Lower lobe of right lung (tissue), 2 donors: Measurements from ENCODE around the gene CHI3L1. TPM values are rescaled to one million over a fixed set of nuclear protein-coding genes. Genes with fewer than 3 reads are reported as not detected.

ENCODE experiments used
- ATAC-seq, 2 donors: fragments of 200-7000 bp; cut with Tn5 transposase; one replicate each; pipeline ENCODE4 v1.9.1; 2020 to 2022; ENCODE audit warnings: mild to moderate bottlenecking in 2 of 2, moderate library complexity in 2 of 2
- DNase-seq: peaks from one replicate; pipeline ENCODE4 v3.0.0-alpha.2; 2020
- H3K27ac ChIP-seq: fragments of 200-600 bp; one replicate; pipeline ENCODE4 v1.8.0; 2022
- H3K27me3 ChIP-seq: fragments of 200-600 bp; one replicate; pipeline ENCODE4 v1.8.0; 2022; ENCODE audit warnings: low read depth
- H3K36me3 ChIP-seq: fragments of 200-600 bp; one replicate; pipeline ENCODE4 v1.8.0; 2022; ENCODE audit warnings: mild to moderate bottlenecking
- H3K4me1 ChIP-seq: fragments of 200-600 bp; one replicate; pipeline ENCODE4 v1.8.0; 2022
- H3K4me3 ChIP-seq: fragments of 200-600 bp; one replicate; pipeline ENCODE4 v1.8.0; 2022; ENCODE audit warnings: mild to moderate bottlenecking
- H3K9me3 ChIP-seq: fragments of 200-600 bp; one replicate; pipeline ENCODE4 v1.8.0; 2022
- CTCF ChIP-seq: fragments of 200-600 bp; IDR thresholded peaks from one replicate; pipeline ENCODE4 v1.8.0; 2022; ENCODE audit warnings: antibody characterized with exemption, mild to moderate bottlenecking
- intact Hi-C: fragments of 100-400 bp; cut with DNase I; formaldehyde crosslinking; loops from one replicate; pipeline ENCODE4 v1.11.0; 2022
- total RNA-seq: library from RNA; stranded (reverse); fragmentation: NEBNext Ultra II Directional; extraction: Animal tissue kit (Norgen Biotek cat#: 25700); gene quantifications from one replicate; pipeline ENCODE4 v1.2.1, GENCODE V29; 2021
- donor health status: DM: no; HTN: yes; CAD: no; lungs with severe emphysema.

The CHI3L1 gene
- total RNA-seq, 1 donor from 2014 or later: 22.2 TPM

GRCh38 chr1:203170625-203171330 is 15.7 kb downstream of the CHI3L1 start:
- intact Hi-C loops: no loop called here
- no peaks in the 10 kb centered on the region for H3K36me3 ChIP-seq
- no peaks in the 10 kb centered on the region for H3K9me3 ChIP-seq
- peaks cover 6% of the 10 kb centered on the region for H3K4me1 ChIP-seq
- no peaks in the 10 kb centered on the region for H3K27me3 ChIP-seq
- ATAC-seq (no peak), DNase-seq (no peak)
- no peak overlapping the region for H3K4me3 ChIP-seq
- no peak overlapping the region for H3K27ac ChIP-seq
- TF ChIP-seq CTCF: no peak

GRCh38 chr1:203169770-203170520 is 16.6 kb downstream of the CHI3L1 start:
- intact Hi-C loops: no loop called here
- no peaks in the 10 kb centered on the region for H3K9me3 ChIP-seq
- ATAC-seq (no peak), DNase-seq (no peak)
- H3K27ac ChIP-seq: no peak overlapping the region
- H3K27me3 ChIP-seq: no peaks in the 10 kb centered on the region
- no peaks in the 10 kb centered on the region for H3K36me3 ChIP-seq
- H3K4me3 ChIP-seq: no peak overlapping the region
- H3K4me1 ChIP-seq: no peaks in the 10 kb centered on the region
- no peak for TF ChIP-seq CTCF

DNA sequence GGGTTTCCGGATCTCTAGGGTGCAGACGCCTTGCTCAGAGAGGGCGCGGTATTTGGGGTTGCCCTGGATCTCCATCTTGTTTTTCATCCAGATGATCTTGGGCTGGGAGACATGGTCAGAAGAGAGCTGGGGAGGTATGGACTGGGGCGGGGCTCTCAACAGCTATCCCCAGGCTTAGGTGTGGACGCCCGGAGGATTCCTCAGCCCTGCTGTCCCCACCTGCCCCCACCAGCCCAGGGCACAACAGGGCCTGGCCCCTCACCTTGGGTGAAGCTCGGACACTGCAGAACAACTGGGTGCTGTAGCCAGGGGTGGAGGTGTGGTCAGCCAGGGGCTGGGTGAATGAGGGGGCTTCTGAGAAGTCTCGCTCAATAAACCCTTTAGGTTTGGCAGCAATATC is 17.5 kb downstream of the CHI3L1 start:
- H3K27ac ChIP-seq: no peak overlapping the region
- H3K36me3 ChIP-seq: no peaks in the 10 kb centered on the region
- DNase-seq: no peak
- H3K4me1 ChIP-seq: no peaks in the 10 kb centered on the region
- no peak overlapping the region for H3K4me3 ChIP-seq
- no peak for ATAC-seq
- no peaks in the 10 kb centered on the region for H3K9me3 ChIP-seq
- intact Hi-C loops: no loop called here
- H3K27me3 ChIP-seq: no peaks in the 10 kb centered on the region
- no peak for TF ChIP-seq CTCF

- no peak overlapping the region for H3K27ac ChIP-seq
- no peak overlapping the region for H3K4me3 ChIP-seq
- no peak for ATAC-seq
- no peaks in the 10 kb centered on the region for H3K36me3 ChIP-seq
- DNase-seq: no peak
- H3K4me1 ChIP-seq: no peaks in the 10 kb centered on the region
- H3K9me3 ChIP-seq: no peaks in the 10 kb centered on the region
- H3K27me3 ChIP-seq: no peaks in the 10 kb centered on the region
- no peak for TF ChIP-seq CTCF
- intact Hi-C loops: no loop called here
Measured at GRCh38 chr1:203168256-203168786, 18.2 kb downstream of the CHI3L1 start.

- H3K27ac ChIP-seq: no peak overlapping the region
- TF ChIP-seq CTCF: no peak
- H3K4me3 ChIP-seq: no peak overlapping the region
- DNase-seq (no peak), ATAC-seq (no peak)
- no peaks in the 10 kb centered on the region for H3K27me3 ChIP-seq
- H3K36me3 ChIP-seq: no peaks in the 10 kb centered on the region
- H3K4me1 ChIP-seq: no peaks in the 10 kb centered on the region
- intact Hi-C loops: no loop called here
- no peaks in the 10 kb centered on the region for H3K9me3 ChIP-seq
Measured at GRCh38 chr1:203167913-203168200, 18.6 kb downstream of the CHI3L1 start.
